ENCODE data around the gene ZNF573.

- no peak for TF ChIP-seq CTCF (IDR thresholded peaks at IDR 0.05; ENCODE audit: low read length)
- TF ChIP-seq EZH2phosphoT487 (IDR thresholded peaks at IDR 0.05; ENCODE audit: low read length), result no peak
Measured at GRCh38 chr19:37698216-37698615, 81.2 kb downstream of the ZNF573 start.
